ENCODE measurements around the gene NPLOC4. TPM values are rescaled to one million over a fixed set of nuclear protein-coding genes. Genes with fewer than 3 reads are reported as not detected.
A peak's percentile ranks its signal among the peaks of the same experiment; 100 is the strongest.

NPLOC4 gene
- total and polyA plus RNA-seq, 9 of the 15 experiments (the other 6 are each of a cell fraction or from before 2014, with no cell fraction given): 1.5 to 116 (median 64.5) TPM

DNA sequence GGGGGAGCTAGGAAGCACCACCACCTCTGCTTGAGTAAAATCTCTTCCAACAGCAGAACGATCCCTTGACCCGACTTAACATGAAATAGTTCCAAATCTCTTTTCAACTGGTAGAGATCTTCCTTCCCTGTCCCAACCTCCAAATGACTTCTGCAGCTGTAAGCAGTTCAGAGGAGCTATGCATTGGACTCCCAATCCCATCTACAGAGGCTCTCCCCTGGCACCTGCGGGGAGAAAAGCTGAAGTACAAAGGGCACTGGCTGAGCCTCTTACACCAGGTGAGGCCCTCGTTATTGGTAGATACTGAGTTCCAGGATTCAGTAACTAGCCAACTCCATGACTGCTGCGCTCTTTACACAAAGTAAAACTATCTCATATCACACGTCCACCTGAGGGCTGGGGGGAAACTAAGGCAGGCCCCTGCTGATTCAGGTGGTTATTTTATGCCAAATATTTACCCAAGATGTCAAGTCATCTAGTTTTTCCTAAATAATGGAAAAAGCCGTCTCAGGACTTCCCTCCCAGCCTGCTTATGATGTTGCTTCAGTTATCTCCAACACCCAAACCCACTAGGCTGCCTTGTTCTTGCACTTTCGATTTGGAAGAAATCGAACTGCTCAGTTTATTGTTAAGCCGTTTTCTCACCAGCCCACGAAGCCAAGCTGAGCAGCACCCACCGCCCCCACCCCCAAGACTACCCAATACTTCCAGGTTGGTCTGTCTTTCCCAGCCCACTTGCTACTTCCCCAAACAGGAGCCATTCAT lies 127.5 kb downstream of the NPLOC4 start (continued):
- TF ChIP-seq, protein P1, sequence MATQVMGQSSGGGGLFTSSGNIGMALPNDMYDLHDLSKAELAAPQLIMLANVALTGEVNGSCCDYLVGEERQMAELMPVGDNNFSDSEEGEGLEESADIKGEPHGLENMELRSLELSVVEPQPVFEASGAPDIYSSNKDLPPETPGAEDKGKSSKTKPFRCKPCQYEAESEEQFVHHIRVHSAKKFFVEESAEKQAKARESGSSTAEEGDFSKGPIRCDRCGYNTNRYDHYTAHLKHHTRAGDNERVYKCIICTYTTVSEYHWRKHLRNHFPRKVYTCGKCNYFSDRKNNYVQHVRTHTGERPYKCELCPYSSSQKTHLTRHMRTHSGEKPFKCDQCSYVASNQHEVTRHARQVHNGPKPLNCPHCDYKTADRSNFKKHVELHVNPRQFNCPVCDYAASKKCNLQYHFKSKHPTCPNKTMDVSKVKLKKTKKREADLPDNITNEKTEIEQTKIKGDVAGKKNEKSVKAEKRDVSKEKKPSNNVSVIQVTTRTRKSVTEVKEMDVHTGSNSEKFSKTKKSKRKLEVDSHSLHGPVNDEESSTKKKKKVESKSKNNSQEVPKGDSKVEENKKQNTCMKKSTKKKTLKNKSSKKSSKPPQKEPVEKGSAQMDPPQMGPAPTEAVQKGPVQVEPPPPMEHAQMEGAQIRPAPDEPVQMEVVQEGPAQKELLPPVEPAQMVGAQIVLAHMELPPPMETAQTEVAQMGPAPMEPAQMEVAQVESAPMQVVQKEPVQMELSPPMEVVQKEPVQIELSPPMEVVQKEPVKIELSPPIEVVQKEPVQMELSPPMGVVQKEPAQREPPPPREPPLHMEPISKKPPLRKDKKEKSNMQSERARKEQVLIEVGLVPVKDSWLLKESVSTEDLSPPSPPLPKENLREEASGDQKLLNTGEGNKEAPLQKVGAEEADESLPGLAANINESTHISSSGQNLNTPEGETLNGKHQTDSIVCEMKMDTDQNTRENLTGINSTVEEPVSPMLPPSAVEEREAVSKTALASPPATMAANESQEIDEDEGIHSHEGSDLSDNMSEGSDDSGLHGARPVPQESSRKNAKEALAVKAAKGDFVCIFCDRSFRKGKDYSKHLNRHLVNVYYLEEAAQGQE (IDR thresholded peaks at IDR 0.05; ENCODE audit: borderline replicate concordance): no peak
- TF ChIP-seq, protein P1 (CRISPR knock-in tag; IDR thresholded peaks at IDR 0.05; ENCODE audit: low read depth): no peak; the same call in 1 of the 2 replicates
- TF ChIP-seq NCOA2 (IDR thresholded peaks at IDR 0.05; ENCODE audit: partially characterized antibody in 2 of 2) (no peak), ZFPM2 (CRISPR knock-in tag; IDR thresholded peaks at IDR 0.05) (no peak; the same call in 1 of the 2 replicates), GABPB1 (CRISPR knock-in tag; IDR thresholded peaks at IDR 0.05) (no peak), SP2 (IDR thresholded peaks at IDR 0.05; ENCODE audit: extremely low read depth, low read depth, low read length, poor library complexity, severe bottlenecking) (no peak), EWSR1 (IDR thresholded peaks at IDR 0.05; ENCODE audit: borderline replicate concordance, low read depth, partially characterized antibody) (no peak), PHTF2 (CRISPR knock-in tag; IDR thresholded peaks at IDR 0.05) (no peak), U2AF1 (optimal IDR thresholded peaks at IDR 0.05; ENCODE audit: low read depth, low read length) (no peak), DACH1 (IDR thresholded peaks at IDR 0.05; ENCODE audit: partially characterized antibody) (no peak), TFAM (CRISPR knock-in tag; conservative IDR thresholded peaks at IDR 0.05) (no peak), ZNF583 (CRISPR knock-in tag; IDR thresholded peaks at IDR 0.05) (no peak), ARNT (IDR thresholded peaks at IDR 0.05) (0 out of 4 replicates have a peak, but pooled peaks of 1 of the 2 experiments have one; percentile 3), FOS (IDR thresholded peaks at IDR 0.05; ENCODE audit: extremely low read depth, insufficient read length) (no peak)
- TF ChIP-seq, protein P2, sequence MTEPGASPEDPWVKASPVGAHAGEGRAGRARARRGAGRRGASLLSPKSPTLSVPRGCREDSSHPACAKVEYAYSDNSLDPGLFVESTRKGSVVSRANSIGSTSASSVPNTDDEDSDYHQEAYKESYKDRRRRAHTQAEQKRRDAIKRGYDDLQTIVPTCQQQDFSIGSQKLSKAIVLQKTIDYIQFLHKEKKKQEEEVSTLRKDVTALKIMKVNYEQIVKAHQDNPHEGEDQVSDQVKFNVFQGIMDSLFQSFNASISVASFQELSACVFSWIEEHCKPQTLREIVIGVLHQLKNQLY (CRISPR knock-in tag; conservative IDR thresholded peaks at IDR 0.05): no peak
- TF ChIP-seq, protein P3, sequence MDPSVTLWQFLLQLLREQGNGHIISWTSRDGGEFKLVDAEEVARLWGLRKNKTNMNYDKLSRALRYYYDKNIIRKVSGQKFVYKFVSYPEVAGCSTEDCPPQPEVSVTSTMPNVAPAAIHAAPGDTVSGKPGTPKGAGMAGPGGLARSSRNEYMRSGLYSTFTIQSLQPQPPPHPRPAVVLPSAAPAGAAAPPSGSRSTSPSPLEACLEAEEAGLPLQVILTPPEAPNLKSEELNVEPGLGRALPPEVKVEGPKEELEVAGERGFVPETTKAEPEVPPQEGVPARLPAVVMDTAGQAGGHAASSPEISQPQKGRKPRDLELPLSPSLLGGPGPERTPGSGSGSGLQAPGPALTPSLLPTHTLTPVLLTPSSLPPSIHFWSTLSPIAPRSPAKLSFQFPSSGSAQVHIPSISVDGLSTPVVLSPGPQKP (CRISPR knock-in tag; IDR thresholded peaks at IDR 0.05): no peak

Measured in K562 (cell line).